SK-MEL-5 (cell line): ENCODE data around the gene SPTY2D1. TPM values are rescaled to one million over a fixed set of nuclear protein-coding genes. Genes with fewer than 3 reads are reported as not detected.
"Not testable (repeated sequence)": the region's sequence is repeated elsewhere in the genome, so short reads cannot be mapped to it uniquely, and the experiment has no call there.

Source experiments
- DNase-seq: peaks from one replicate; pipeline ENCODE4 v3.0.0-alpha.2; 2016; ENCODE audit warnings: low read depth, low spot score
- in situ Hi-C: cut with HindIII; loops from 2 replicates; pipeline ENCODE4 v1.10.0; 2016; ENCODE audit warnings: low sequenced_read_pairs, high pct_unique_total_duplicates, low pct_unique_long_range_greater_than_20kb
- polyA plus RNA-seq, 2 experiments: library from polyadenylated mRNA; depleted of rRNA; stranded (reverse); fragments of >200 nt; gene quantifications; 2 replicates each; pipeline ENCODE4 v1.2.3, GENCODE V29; 2015
- total RNA-seq: library from RNA; depleted of rRNA; stranded (reverse); fragments of >200 nt; shearing (Covaris generic); gene quantifications from 2 replicates; pipeline ENCODE4 v1.2.3, GENCODE V29; 2014; rRNA removed

Gene SPTY2D1
- 13.8 and 19.9 TPM in 2 replicates for total RNA-seq
- polyA plus RNA-seq (2015; cell fraction: cytosol; rRNA removed), result 11.1 and 16.0 TPM in 2 replicates
- polyA plus RNA-seq (2015; cell fraction: nucleus; rRNA removed), result 6.9 and 9.3 TPM in 2 replicates

DNA sequence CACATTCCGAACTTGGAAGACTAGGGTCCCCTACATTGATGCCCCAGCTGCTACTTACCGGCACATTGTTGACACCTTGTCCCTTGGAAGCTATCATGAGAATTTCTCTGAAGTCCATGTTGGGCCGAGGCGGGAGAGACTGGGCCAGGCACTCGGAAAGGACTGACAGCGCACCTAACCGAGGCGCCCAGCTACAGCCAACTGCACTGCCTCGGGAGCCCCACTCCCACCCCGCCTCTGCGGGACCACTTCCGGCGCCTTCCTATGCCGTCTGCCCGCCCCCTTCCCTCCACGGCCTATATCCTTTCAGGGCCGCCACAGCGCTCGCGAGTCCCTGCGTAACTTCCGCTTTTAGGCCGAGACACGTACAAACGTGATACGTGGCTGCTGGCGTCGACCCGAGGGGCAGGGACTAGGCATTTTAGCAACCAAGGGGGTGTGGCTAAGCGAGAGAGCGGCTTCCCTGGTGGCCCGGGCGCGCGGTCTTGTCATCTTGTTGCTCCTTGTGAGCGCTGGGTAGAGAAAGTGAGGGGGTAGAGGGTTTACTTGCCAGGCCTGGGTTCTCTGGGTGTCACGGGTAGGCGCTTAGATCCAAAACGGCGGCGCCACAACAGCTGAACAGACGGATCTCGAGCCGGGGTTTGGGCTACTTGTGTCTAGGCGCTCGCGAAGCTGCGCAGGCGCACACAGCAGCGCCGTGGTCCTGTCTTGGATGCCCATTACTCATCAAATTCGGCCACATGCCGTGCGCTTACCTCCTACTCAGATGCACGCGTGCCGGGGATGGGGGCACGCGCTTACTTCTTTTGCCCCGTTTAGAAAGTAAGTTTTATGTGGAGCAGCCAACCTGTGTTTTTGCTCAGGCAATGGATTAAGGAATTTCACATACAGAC, at the start of gene SPTY2D1:
Gene SPTY2D1 (minus strand): TSS at position 203 of the 893 bp plus-strand sequence. CDS start 85 bp downstream, at position 118.
- DNase-seq, result peak; percentile 99
- in situ Hi-C loops, result no loop called here

DNA sequence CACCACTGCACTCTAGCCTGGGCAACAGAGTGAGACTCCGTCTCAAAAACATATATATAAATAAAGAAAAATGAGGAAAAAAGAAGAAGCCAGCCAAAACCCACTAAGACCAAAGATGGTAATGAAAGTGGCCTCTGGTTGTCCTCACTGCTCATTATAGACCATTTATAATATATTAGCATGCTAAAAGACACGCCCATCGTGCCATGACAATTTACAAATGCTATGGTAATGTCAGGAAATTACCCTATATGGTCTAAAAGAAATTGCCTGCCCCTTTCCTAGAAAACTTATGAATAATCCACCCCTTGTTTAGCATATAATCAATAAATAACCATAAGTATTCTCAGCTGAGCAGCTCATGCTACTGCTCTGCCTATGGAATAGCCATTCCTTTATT, 48.3 kb upstream of the SPTY2D1 start:
- DNase-seq, result no peak
- in situ Hi-C loops, result no loop called here

DNA sequence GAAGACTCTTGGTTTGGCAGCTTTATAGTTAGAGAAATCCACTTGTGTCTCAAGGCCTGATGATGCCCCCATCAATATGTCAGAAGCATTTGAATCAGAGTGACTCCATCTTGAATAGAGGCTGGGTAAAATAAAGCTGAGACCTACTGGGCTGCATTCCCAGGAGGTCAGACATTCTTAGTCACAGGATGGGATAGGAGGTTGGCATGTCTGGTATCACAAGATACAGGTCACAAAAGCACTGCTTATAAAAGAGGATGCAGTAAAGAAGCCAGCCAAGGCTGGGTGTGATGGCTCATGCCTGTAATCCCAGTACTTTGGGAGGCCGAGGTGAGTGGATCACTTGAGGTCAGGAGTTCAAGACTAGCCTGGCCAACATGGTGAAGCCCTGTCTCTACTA, 47.8 kb upstream of the SPTY2D1 start:
- in situ Hi-C loops, result not testable (repeated sequence)
- DNase-seq, result peak; percentile 26

DNA sequence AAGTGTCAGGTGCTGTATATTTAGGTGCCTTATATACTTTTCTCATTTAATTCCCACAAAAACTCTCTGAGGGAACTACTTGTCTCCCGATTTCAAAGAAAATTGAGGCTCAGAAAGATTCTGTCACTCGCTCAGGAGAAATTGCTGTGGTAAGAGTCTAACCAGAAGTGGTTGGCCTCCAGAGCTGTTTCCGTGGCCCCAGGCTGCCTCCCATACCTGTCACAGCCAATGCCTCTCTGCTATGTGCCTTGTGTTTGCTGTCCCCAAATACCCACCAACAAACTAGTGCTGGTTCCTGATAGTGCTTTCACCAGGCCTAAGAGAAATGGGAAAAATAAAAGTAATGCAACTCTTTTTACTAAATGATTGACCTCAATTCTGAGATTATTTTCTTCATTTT, 43.4 kb upstream of the SPTY2D1 start:
- no peak for DNase-seq
- in situ Hi-C loops, result no loop called here

DNA sequence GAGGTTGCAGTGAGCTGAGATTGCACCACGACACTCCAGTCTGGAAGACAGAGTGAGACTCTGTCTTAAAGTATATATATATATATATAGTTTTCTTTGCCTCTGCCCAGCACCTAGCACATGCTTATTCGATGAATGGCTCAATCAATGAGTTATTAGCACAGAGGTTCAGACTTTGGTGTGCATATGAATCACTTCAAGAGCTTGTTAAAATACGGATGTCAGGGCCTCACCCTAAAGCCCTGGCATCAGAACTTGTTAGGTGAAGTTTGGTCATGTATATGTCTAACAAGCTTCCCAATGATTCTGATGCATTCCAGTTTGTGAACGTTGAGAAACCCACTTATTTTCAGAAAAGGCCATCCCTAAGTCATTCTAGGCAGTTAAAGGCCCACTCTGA, 42.7 kb upstream of the SPTY2D1 start:
- in situ Hi-C loops, result no loop called here
- DNase-seq, result no peak

GRCh38 chr11:18672209-18672608, 38.1 kb upstream of the SPTY2D1 start:
- in situ Hi-C loops, DNase-seq: not testable (repeated sequence)

GRCh38 chr11:18671246-18671645, 37.1 kb upstream of the SPTY2D1 start:
- no peak for DNase-seq
- in situ Hi-C loops, result no loop called here

DNA sequence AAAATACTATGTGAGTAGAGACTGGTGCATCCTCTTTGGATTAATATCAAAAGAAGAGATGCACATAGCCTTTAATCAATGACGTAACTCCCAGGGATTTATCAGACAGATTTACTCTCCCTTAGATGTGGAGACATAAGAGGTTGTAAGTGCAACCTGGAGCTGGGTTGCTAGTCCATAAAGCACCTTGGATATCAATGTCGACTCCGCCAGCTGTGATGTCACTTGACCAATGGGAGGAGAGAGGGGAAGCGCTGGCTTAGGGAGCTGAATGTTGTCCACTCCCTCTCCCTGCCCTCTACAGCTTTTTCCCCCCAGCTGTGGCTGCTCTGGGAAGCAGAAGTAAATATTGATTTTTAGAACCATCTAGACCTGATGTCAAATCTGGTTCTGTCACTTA, 35.6 kb upstream of the SPTY2D1 start:
- in situ Hi-C loops, result no loop called here
- no peak for DNase-seq

- in situ Hi-C loops, result no loop called here
- DNase-seq, result peak; percentile 39
Observed at GRCh38 chr11:18669219-18669596, 35.1 kb upstream of the SPTY2D1 start.

DNA sequence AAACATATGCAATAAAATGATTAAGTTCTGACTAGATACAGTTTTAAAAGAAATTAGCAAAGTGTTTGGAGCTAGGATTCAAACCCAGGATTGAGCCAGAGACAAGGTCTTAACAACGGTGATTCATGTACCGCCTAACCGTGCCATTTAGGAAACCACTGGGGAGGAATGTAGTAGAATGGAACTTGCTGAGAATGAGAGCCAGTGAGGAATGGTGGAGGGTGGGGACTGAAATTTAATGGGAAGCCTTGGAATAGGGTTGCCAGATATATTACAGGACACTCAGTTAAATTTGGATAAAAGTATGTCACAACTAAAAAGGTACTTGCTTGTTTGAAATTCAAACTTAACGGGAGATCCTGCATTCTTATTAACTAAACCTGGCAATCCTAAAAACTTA, 34.0 kb upstream of the SPTY2D1 start:
- in situ Hi-C loops, result no loop called here
- DNase-seq, result no peak

DNA sequence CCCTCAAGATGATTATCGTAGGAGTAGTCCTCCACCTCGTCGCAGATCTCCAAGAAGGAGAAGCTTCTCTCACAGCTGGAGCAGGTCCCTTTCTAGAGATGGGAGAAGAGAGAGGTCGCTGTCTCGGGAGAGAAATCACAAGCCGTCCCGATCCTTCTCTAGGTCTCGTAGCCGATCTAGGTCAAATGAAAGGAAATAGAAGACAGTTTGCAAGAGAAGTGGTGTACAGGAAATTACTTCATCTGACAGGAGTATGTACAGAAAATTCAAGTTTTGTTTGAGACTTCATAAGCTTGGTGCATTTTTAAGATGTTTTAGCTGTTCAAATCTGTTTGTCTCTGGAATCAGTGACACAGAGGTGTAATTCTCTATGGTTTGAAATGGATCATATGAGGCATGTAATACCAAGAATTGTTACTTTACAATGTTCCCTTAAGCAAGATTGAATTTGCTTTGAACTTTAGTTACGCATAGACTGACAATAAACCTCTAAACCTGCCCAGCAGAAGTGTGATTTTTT, 31.3 kb upstream of the SPTY2D1 start:
- DNase-seq, in situ Hi-C loops: not testable (repeated sequence)

GRCh38 chr11:18657673-18658072, 23.5 kb upstream of the SPTY2D1 start:
- no peak for DNase-seq
- in situ Hi-C loops, result no loop called here

GRCh38 chr11:18650859-18651557, 16.9 kb upstream of the SPTY2D1 start:
- DNase-seq, result peak; percentile 88
- in situ Hi-C loops, result no loop called here

GRCh38 chr11:18650353-18650752, 16.2 kb upstream of the SPTY2D1 start:
- no peak for DNase-seq
- in situ Hi-C loops, result no loop called here

GRCh38 chr11:18643034-18643433, 8.9 kb upstream of the SPTY2D1 start:
- not testable (repeated sequence) for DNase-seq

GRCh38 chr11:18641677-18642076, 7.5 kb upstream of the SPTY2D1 start:
- in situ Hi-C loops, result no loop called here
- DNase-seq, result no peak

More at GRCh38 chr11:18643034-18643433, 8.9 kb upstream of the SPTY2D1 start:
- in situ Hi-C loops, result not testable (repeated sequence)

- in situ Hi-C loops, result no loop called here
- DNase-seq, result no peak
Observed at GRCh38 chr11:18633256-18634139, 644 bp downstream of the SPTY2D1 start.
